HCT116 (cell line): ENCODE results near the gene ZCCHC2. TPM values are rescaled to one million over a fixed set of nuclear protein-coding genes. Genes with fewer than 3 reads are reported as not detected.

Experiments used
- ATAC-seq: fragments of 200-7000 bp; cut with Tn5 transposase; 2 replicates; pipeline ENCODE4 v1.9.1; 2020; ENCODE audit warnings: mild to moderate bottlenecking, moderate library complexity
- BruUV-seq: library from RNA; stranded (reverse); fragments of 400-500 nt; replicated peaks from 2 replicates; lab custom pipeline; 2021; lab: Mats Ljungman, UMichigan
- CTCF ChIA-PET: fragments of 300-600 bp; sonication (Branson Sonifier 250); formaldehyde crosslinking; loops from one replicate; lab custom pipeline; 2021; ENCODE audit warnings: antibody characterized with exemption; lab: Charles Lee
- POLR2A ChIA-PET: fragments of 300-600, 350-600 bp; sonication (Branson Sonifier 250); formaldehyde crosslinking; loops from one replicate; lab custom pipeline; 2021; ENCODE audit warnings: antibody characterized with exemption; lab: Charles Lee
- RAD21 ChIA-PET, 2 experiments: fragments of 300-600 bp; sonication (Branson Sonifier 250); formaldehyde crosslinking; loops; one replicate each; lab custom pipeline; 2023; ENCODE audit warnings: low total read pairs in 2 of 2; ENCODE audit not compliant: uncharacterized antibody in 2 of 2, unreplicated experiment in 2 of 2, low non-redundant PET in 1 of 2; lab: Charles Lee
- DNase-seq: peaks from one replicate; pipeline ENCODE4 v3.0.0-alpha.2; 2010; ENCODE audit warnings: low read depth, low spot score
- H2AFZ ChIP-seq: fragments of 200-600 bp; shearing (Covaris generic), sonication (generic); 2 replicates; pipeline ENCODE4 v1.6.1; 2017; ENCODE audit warnings: low read depth, mixed run types, mixed read lengths, antibody characterized with exemption, low read length; ENCODE audit not compliant: poor library complexity, severe bottlenecking
- H3K27ac ChIP-seq: 2 replicates; pipeline ENCODE4 v1.5.1; 2012; ENCODE audit warnings: low read depth, low read length
- H3K27me3 ChIP-seq: fragments of 200-600 bp; sonication (generic); 2 replicates; pipeline ENCODE4 v1.6.1; 2016; ENCODE audit warnings: mixed run types, low read length, mixed read lengths; ENCODE audit not compliant: insufficient read depth
- H3K36me3 ChIP-seq, 2 experiments: fragments of 200-500 bp in 1 of 2; fragments of 200-600 bp in 1 of 2; sonication (Bioruptor generic) in 1 of 2; sonication (generic) in 1 of 2; 2 replicates each; pipeline versions ENCODE4 v1.5.1 to v1.6.1; 2014 to 2016; ENCODE audit warnings: low read length in 2 of 2, inconsistent platforms in 1 of 2, mixed read lengths in 1 of 2, mixed run types in 1 of 2; ENCODE audit not compliant: insufficient read depth in 2 of 2, control insufficient read depth in 1 of 2
- H3K4me1 ChIP-seq, 2 experiments: fragments of 200-600 bp in 1 of 2; sonication (generic) in 1 of 2; 2 replicates each; pipeline versions ENCODE4 v1.5.1 to v1.6.1; 2012 to 2017; ENCODE audit warnings: low read length in 2 of 2, inconsistent platforms in 1 of 2, mild to moderate bottlenecking in 1 of 2, mixed read lengths in 1 of 2, mixed run types in 1 of 2, moderate library complexity in 1 of 2; ENCODE audit not compliant: insufficient read depth in 2 of 2, control insufficient read depth in 1 of 2
- H3K4me2 ChIP-seq: fragments of 200-600 bp; sonication (generic); 2 replicates; pipeline ENCODE4 v1.6.1; 2017; ENCODE audit warnings: mixed run types, low read length, mixed read lengths
- H3K4me3 ChIP-seq, 2 experiments: fragments of 200-600 bp in 1 of 2; sonication (generic) in 1 of 2; replicated peaks in 1 of 2; 2 replicates each; pipeline ENCODE4 v1.5.1; 2011 to 2016; ENCODE audit warnings: low read length in 2 of 2, control low read depth in 1 of 2, low read depth in 1 of 2, mild to moderate bottlenecking in 1 of 2, mixed read lengths in 1 of 2, mixed run types in 1 of 2
- H3K79me2 ChIP-seq: fragments of 200-600 bp; sonication (generic); 2 replicates; pipeline ENCODE4 v1.6.1; 2017; ENCODE audit warnings: mild to moderate bottlenecking, mixed run types, low read length, moderate library complexity, mixed read lengths; ENCODE audit not compliant: insufficient read depth
- H3K9ac ChIP-seq: fragments of 200-600 bp; sonication (generic); 2 replicates; pipeline ENCODE4 v1.6.1; 2016; ENCODE audit warnings: low read length, mixed read lengths
- H3K9me2 ChIP-seq: fragments of 200-600 bp; sonication (generic), shearing (Covaris generic); 2 replicates; pipeline ENCODE4 v1.6.1; 2017; ENCODE audit warnings: mixed run types, mild to moderate bottlenecking, moderate library complexity; ENCODE audit not compliant: insufficient read depth
- H3K9me3 ChIP-seq, 2 experiments: fragments of 200-500 bp in 1 of 2; fragments of 200-600 bp in 1 of 2; sonication (Bioruptor generic) in 1 of 2; sonication (generic) in 1 of 2; 2 replicates each; pipeline ENCODE4 v1.6.1; 2014 to 2017; ENCODE audit warnings: low read length in 2 of 2, mixed read lengths in 2 of 2, inconsistent platforms in 1 of 2, low read depth in 1 of 2, mild to moderate bottlenecking in 1 of 2, mixed run types in 1 of 2, moderate library complexity in 1 of 2; ENCODE audit not compliant: control insufficient read depth in 1 of 2, insufficient read depth in 1 of 2
- H4K20me1 ChIP-seq: fragments of 200-600 bp; sonication (generic), shearing (Covaris generic); 2 replicates; pipeline ENCODE4 v1.6.1; 2017; ENCODE audit warnings: mixed run types, mild to moderate bottlenecking, moderate library complexity; ENCODE audit not compliant: insufficient read depth
- FOSL1 ChIP-seq: IDR thresholded peaks from 2 replicates; pipeline ENCODE4 v1.6.1; 2012; ENCODE audit warnings: low read depth
- POLR2A ChIP-seq: IDR thresholded peaks from 2 replicates; pipeline ENCODE4 v1.7.0; 2011; ENCODE audit warnings: borderline replicate concordance; ENCODE audit not compliant: insufficient read depth, insufficient read length; ENCODE audit errors: extremely low read depth
- RAD21 ChIP-seq: IDR thresholded peaks from 2 replicates; pipeline ENCODE4 v1.6.1; 2012; ENCODE audit warnings: low read depth, mild to moderate bottlenecking
- TCF7L2 ChIP-seq: IDR thresholded peaks from 2 replicates; pipeline ENCODE4 v1.7.0; 2011; ENCODE audit warnings: borderline replicate concordance, inconsistent platforms; ENCODE audit not compliant: insufficient read depth, insufficient read length; ENCODE audit errors: extremely low read depth
- ZNF274 ChIP-seq: fragments of 200-500 bp; sonication (Bioruptor generic); IDR thresholded peaks from 2 replicates; pipeline ENCODE4 v1.6.1; 2014; ENCODE audit warnings: mild to moderate bottlenecking, low read depth, low read length, inconsistent platforms
- intact Hi-C: fragments of 100-400 bp; cut with micrococcal nuclease; formaldehyde crosslinking; loops from 2 replicates; pipeline ENCODE4 v1.10.0; 2022
- total RNA-seq: library from RNA; stranded (reverse); gene quantifications from one replicate; pipeline ENCODE4 v1.2.1, GENCODE V29; 2021; ENCODE audit not compliant: unreplicated experiment

The ZCCHC2 gene
- total RNA-seq, 1 experiment from 2014 or later, result 17.7 TPM

GRCh38 chr18:62614494-62614893 is 91.7 kb downstream of the ZCCHC2 start:
- Histone ChIP-seq H3K9me2 (no peaks in the 10 kb centered on the region), H3K27me3 (no peaks in the 10 kb centered on the region), H3K9ac (no peak overlapping the region), H3K79me2 (no peaks in the 10 kb centered on the region), H3K9me3 (no peaks in the 10 kb centered on the region), H3K27ac (no peak overlapping the region), H3K4me1 (no peaks in the 10 kb centered on the region), H2AFZ (no peak overlapping the region), H3K4me3 (no peak overlapping the region), H3K36me3 (no peaks in the 10 kb centered on the region), H3K4me2 (no peak overlapping the region), H4K20me1 (no peaks in the 10 kb centered on the region)
- ChIA-PET CTCF (interaction anchor here (1.6 kb wide), 1 partner anchor 343 kb away, joined by 5 read pairs; no protein-coding TSS in a partner anchor), POLR2A (no interaction called here), RAD21 (no interaction called here)
- intact Hi-C loops, result no loop called here
- DNase-seq (no peak), ATAC-seq (no peak)
- no TSS peak for BruUV-seq
- TF ChIP-seq ZNF274, result no peak

DNA sequence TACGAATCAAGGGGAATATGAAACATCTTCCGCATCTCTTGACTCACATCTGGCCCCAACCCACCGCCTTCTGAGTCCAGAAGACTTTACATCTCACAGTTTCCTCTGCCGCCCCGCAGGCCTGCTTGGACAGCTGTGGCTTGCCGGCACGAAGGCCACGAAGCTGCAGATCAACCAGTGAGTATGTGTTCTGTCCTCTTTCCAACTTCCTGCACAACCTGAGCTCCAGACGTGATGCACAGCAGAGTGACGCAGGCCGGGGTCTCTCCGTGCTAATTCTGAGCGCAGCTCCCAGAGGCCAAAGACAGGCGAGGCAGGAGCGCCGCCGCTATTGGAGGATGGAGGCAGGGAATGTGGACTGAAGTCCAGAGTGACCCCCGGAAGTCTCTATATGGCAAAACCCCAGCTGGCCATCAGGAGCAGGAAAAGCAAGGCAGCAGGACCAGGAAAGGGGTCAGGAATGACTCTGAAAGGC is 93.5 kb downstream of the ZCCHC2 start:
- ATAC-seq (no peak), DNase-seq (no peak)
- peaks cover 0 to under 1% of the 10 kb centered on the region in 2 experiments; a peak in 1 of 4 replicates for H3K4me1 ChIP-seq
- no peak overlapping the region for H3K4me3 ChIP-seq
- no peaks in the 10 kb centered on the region for H3K36me3 ChIP-seq
- H3K79me2 ChIP-seq, result no peaks in the 10 kb centered on the region
- ChIA-PET RAD21 (no interaction called here), POLR2A (no interaction called here), CTCF (no interaction called here)
- H3K9ac ChIP-seq, result no peak overlapping the region
- no peak overlapping the region for H3K27ac ChIP-seq
- intact Hi-C loops, result no loop called here
- H2AFZ ChIP-seq, result no peak overlapping the region
- H3K9me2 ChIP-seq, result no peaks in the 10 kb centered on the region
- no peak for TF ChIP-seq FOSL1
- TF ChIP-seq POLR2A, result no peak
- TF ChIP-seq RAD21, result no peak
- TF ChIP-seq TCF7L2, result no peak
- no peaks in the 10 kb centered on the region for H3K27me3 ChIP-seq
- no TSS peak for BruUV-seq
- no peaks in the 10 kb centered on the region for H3K9me3 ChIP-seq
- H4K20me1 ChIP-seq, result no peaks in the 10 kb centered on the region
- no peak overlapping the region for H3K4me2 ChIP-seq
